Spinal cord (tissue), 10 donors: ENCODE data around the gene MTERF2. TPM values are rescaled to one million over a fixed set of nuclear protein-coding genes. Genes with fewer than 3 reads are reported as not detected.

Experiments
- DNase-seq, 6 donors: peaks; one replicate each; pipeline versions ENCODE4 v3.0.0 to v3.0.0-alpha.2; 2013 to 2015; ENCODE audit warnings: low spot score in 6 of 6, low read depth in 4 of 6
- H3K27ac ChIP-seq: one replicate; pipeline ENCODE4 v1.5.1; 2013; ENCODE audit warnings: low read depth, low read length, control low read depth
- H3K27me3 ChIP-seq: one replicate; pipeline ENCODE4 v1.6.1; 2013; ENCODE audit warnings: low read length; ENCODE audit not compliant: control insufficient read depth, insufficient read depth
- H3K36me3 ChIP-seq: one replicate; pipeline ENCODE4 v1.6.1; 2013; ENCODE audit warnings: low read length; ENCODE audit not compliant: control insufficient read depth, insufficient read depth
- H3K4me1 ChIP-seq: one replicate; pipeline ENCODE4 v1.6.1; 2013; ENCODE audit warnings: low read length; ENCODE audit not compliant: control insufficient read depth, insufficient read depth
- H3K4me3 ChIP-seq: one replicate; pipeline ENCODE4 v1.5.1; 2013; ENCODE audit warnings: low read depth, low read length, control low read depth
- H3K9me3 ChIP-seq: one replicate; pipeline ENCODE4 v1.6.1; 2013; ENCODE audit warnings: low read length; ENCODE audit not compliant: control insufficient read depth, insufficient read depth
- WGBS: methylation state at CpG from one replicate; pipeline ENCODE4 v1.1.5; 2013; ENCODE audit warnings: missing lambda C conversion rate; ENCODE audit not compliant: insufficient coverage; 5-methylcytosine and 5-hydroxymethylcytosine counted together
- long read RNA-seq, 4 donors: transcript quantifications; one replicate each; lab custom pipeline, GENCODE V29; 2026
- polyA plus RNA-seq, 2 donors: library from polyadenylated mRNA; unstranded; fragments of 120-200 nt; gene quantifications; one replicate each; pipeline ENCODE4 v1.2.1, GENCODE V29; 2013; ENCODE audit not compliant: insufficient read length in 2 of 2
- total RNA-seq, 2 donors: library from RNA; depleted of rRNA in 1 of 2; stranded (reverse); fragments of 120-200 nt in 1 of 2; fragments of >200 nt in 1 of 2; gene quantifications; one replicate each; pipeline versions ENCODE4 v1.2.3 to v1.2.4, GENCODE V29; 2013 to 2014
- donor health status: healthy.

Gene MTERF2, protein sequence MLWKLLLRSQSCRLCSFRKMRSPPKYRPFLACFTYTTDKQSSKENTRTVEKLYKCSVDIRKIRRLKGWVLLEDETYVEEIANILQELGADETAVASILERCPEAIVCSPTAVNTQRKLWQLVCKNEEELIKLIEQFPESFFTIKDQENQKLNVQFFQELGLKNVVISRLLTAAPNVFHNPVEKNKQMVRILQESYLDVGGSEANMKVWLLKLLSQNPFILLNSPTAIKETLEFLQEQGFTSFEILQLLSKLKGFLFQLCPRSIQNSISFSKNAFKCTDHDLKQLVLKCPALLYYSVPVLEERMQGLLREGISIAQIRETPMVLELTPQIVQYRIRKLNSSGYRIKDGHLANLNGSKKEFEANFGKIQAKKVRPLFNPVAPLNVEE
- total RNA-seq (10 to 100 TPM; 27.4 to 32.5 TPM), polyA plus RNA-seq (10 to 100 TPM; 38.2 to 41.1 TPM)
- long read RNA-seq, donor 1, transcript MTERF2-207 (2 exons, 3,235 nt): major isoform, 17 of 36 reads
- long read RNA-seq, donor 1, transcript MTERF2-201 (3 exons, 1,790 nt): minor isoform, 7 of 36 reads
- long read RNA-seq, donor 1, transcript MTERF2-202 (3 exons, 1,763 nt): minor isoform, 6 of 36 reads
- long read RNA-seq, donor 1, partial matches to known transcripts: 6 of 36 reads
- long read RNA-seq, donor 1, other reads (novel, unspliced or antisense): 0 of 36 reads
- long read RNA-seq, donor 2, partial matches to known transcripts: 0 of 6 reads
- long read RNA-seq, donor 2, other reads (novel, unspliced or antisense): 0 of 6 reads
- long read RNA-seq, donor 3, partial matches to known transcripts: 0 of 8 reads
- long read RNA-seq, donor 3, other reads (novel, unspliced or antisense): 0 of 8 reads
- long read RNA-seq, donor 4, transcript MTERF2-201 (3 exons, 1,790 nt): minor isoform, 5 of 21 reads
- long read RNA-seq, donor 4, transcript MTERF2-207 (2 exons, 3,235 nt): major isoform, 12 of 21 reads
- long read RNA-seq, donor 4, partial matches to known transcripts: 0 of 21 reads
- long read RNA-seq, donor 4, other reads (novel, unspliced or antisense): 0 of 21 reads

DNA sequence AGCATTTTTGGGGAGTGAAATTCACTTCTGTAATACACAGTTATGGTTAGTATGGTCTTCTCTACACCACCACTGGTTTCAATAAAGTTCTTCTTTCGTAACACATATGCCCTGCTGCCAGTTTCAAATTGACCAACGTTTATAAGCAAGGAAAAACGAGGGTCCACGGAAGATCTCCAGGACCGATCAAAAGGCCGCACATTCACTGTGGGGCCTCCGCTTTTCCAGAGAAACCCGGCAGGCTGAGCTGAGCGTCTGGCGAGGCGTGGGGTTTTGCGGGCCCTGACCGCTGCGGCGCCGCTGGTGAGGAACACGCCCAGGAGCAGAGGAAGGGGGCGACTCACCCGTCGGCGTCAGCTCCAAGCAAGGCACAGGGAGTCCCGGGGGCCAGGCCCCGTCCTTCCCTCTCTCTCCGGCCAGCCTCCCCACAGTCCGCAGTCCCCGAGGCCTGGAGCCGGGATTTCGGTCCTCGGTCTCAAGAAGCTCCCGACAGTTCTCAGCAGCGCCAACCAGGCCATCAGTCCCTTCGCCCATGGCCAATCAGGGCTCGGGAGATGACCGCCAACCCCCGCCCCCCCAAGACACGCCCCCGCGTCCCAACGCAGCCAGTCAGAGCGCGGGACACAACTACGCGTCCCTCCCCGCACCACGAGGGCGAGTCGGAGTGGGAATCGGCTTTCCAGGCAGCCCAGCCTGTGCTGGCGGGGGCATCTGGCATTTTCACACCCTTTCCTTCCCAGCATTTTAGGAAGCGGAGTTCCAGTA lies at the start of gene MTERF2:
TSS of gene MTERF2 (minus strand) at position 522 of the 765 bp plus-strand sequence. CDS start 8,432 bp downstream, outside the sequence.
- 0% methylated on average over 48 of the region's 50 CpGs for WGBS
- Histone ChIP-seq H3K27me3 (no peaks in the 10 kb centered on the region), H3K9me3 (no peaks in the 10 kb centered on the region), H3K36me3 (peaks cover 13% of the 10 kb centered on the region), H3K27ac (peak within 1 kb of the TSS; percentile 93), H3K4me3 (peak within 1 kb of the TSS; percentile 95), H3K4me1 (peaks cover 6% of the 10 kb centered on the region)
- peak; percentile 84 to 98 (median 92) for DNase-seq

DNA sequence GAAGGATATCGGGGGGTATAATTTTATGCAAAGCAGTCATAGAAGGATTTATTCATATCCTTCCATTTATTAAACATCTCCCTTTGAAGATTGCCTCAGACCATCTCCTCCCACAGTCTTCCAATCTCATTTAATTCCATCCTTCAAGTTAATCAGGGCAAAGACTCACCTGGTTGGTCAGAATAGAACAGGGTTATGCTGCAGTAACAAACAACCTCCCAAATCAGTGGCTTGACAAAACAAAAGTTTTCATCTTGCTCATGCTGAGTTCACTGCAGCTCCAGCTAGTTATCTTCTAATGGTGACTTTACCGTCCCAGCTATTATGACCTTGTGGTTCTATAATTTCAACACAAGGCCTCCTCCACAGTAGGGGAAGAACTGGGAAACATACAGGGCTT lies 48.8 kb upstream of the MTERF2 start:
- DNase-seq: no peak
- no peaks in the 10 kb centered on the region for H3K4me1 ChIP-seq
- no peaks in the 10 kb centered on the region for H3K27me3 ChIP-seq
- no peaks in the 10 kb centered on the region for H3K36me3 ChIP-seq
- H3K4me3 ChIP-seq: no peak overlapping the region
- no peaks in the 10 kb centered on the region for H3K9me3 ChIP-seq
- WGBS: no CpG with 5 or more reads among the region's 2 CpGs
- no peak overlapping the region for H3K27ac ChIP-seq

DNA sequence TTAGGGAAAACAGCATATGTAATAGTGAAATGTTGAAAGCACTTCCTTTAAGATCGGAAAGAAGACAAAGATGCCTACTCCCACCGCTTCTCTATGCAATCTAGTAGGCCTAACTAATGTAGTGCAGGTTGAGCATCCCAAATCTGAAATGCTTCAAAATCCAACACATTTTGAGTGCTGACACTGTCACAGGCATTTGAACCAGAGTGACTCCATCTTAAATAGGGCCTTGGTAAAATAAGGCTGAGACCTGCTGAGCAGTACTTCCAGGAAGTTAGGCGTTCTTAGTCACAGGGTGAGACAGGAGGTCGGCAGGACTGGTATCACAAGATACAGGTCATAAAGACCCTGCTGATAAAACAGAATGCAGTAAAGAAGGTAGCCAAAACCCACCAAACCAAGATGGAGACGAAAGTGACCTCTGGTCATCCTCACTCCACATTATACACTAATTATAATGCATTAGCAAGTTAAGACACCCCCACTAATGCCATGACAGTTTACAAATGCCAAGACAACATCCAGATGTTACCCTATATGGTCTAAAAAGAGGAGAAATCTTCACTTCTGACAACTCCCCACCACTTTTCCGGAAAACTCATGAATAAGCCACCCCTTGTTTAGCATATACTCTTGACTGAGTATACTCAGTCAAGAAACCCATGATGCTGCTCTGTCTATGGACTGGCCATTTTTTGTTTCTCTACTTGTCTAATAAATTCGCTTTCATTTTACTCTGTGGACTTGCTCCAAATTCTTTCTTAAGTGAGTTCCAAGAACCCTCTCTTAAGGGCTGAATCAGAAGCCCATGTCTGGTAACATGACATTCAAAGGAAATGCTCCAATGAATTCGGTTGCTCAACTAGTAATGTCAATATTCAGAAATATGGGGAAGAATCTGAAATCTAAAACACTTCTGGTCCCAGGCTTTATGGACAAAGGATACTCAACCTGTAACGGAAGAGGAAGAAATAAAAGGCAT lies 47.1 kb upstream of the MTERF2 start:
- H3K36me3 ChIP-seq: no peaks in the 10 kb centered on the region

DNA sequence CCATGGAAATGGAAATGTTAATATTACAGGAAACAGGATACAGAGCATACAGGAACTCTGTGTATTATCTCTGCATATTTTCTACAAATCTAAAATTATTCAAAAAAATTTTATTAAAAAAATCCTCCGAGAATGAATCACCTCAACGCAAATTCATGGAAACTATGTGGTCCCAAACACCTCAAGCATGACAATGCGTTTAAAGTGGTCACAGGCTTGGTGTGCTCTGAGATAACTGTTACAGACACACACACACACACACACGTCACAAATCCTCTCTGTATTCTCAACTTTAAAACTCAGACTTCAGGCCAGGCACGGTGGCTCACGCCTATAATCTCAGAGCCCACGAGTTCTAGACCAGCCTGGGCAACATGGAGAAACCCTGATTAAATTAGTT lies 45.3 kb upstream of the MTERF2 start:
- Histone ChIP-seq H3K27ac (no peak overlapping the region), H3K36me3 (no peaks in the 10 kb centered on the region), H3K27me3 (no peaks in the 10 kb centered on the region), H3K4me3 (no peak overlapping the region), H3K4me1 (no peaks in the 10 kb centered on the region), H3K9me3 (no peaks in the 10 kb centered on the region)
- no peak for DNase-seq
- 88% methylated on average over 7 of the region's 7 CpGs for WGBS

More for the DNA sequence above, 47.1 kb upstream of the MTERF2 start:
- WGBS: 85% methylated on average over 5 of the region's 9 CpGs
- Histone ChIP-seq H3K4me3 (no peak overlapping the region), H3K9me3 (no peaks in the 10 kb centered on the region), H3K4me1 (no peaks in the 10 kb centered on the region), H3K27ac (no peak overlapping the region), H3K27me3 (no peaks in the 10 kb centered on the region)
- no peak for DNase-seq

DNA sequence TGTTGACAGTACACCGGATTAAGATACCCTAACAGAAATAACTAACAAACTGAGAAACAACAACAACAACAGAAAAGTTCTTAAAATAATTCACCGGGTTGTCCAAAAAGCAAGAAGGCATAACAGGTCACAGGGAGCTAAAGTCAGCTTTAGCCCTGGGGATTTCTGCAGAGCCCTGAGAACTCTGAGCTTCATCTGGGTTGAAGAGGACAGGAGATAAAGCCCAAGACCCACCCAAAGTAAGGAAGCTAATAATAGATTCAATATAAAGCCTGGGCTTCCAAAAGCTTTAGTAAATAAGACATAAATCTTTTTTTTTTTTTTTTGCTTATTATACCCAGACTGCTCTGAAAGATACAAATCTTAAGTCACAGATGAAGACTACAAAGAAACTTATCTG lies 44.1 kb upstream of the MTERF2 start:
- Histone ChIP-seq H3K27me3 (no peaks in the 10 kb centered on the region), H3K27ac (no peak overlapping the region), H3K9me3 (no peaks in the 10 kb centered on the region), H3K36me3 (no peaks in the 10 kb centered on the region), H3K4me1 (no peaks in the 10 kb centered on the region), H3K4me3 (no peak overlapping the region)
- no peak for DNase-seq
- 86% methylated on average over 1 of the region's 2 CpGs for WGBS

DNA sequence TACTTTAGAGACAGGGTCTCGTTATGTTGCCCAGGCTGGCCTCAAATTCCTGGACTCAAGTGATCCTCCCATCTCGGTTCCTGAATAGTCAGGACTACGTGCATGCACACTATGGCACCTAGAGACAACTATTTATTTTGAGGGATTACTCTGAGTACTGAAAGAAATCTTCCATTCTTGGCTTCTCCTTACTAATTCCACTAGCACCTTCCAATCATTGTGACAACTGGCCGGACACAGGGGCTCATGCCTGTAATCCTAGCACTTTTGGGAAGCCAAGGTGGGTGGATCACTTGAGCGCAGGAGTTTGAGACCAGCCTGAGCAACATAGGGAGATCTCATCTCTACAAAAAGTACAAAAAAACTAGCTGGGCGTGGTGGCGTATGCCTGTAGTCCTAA lies 42.1 kb upstream of the MTERF2 start:
- H3K4me1 ChIP-seq: no peaks in the 10 kb centered on the region
- H3K36me3 ChIP-seq: no peaks in the 10 kb centered on the region
- no peak overlapping the region for H3K27ac ChIP-seq
- DNase-seq: no peak
- H3K27me3 ChIP-seq: no peaks in the 10 kb centered on the region
- no peaks in the 10 kb centered on the region for H3K9me3 ChIP-seq
- H3K4me3 ChIP-seq: no peak overlapping the region
- WGBS: 85% methylated on average over 4 of the region's 7 CpGs

DNA sequence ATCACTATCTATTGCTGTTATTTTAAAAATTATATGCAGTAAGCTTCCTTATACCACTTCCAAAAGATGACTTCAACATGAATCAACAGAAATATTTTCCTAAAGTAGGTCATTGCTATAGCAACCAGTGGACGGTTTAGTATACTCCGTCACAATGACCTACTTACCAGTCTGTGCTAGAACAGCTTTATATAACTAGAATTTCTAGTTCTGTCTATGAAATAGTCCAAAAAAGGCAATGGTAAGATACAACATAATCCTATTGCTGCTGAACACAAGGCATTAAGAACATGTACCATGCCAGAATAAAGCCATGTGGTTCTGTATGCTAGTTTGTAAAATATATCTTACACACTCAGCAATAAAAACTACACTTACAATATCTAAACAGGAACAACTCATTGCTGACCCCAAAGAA lies 40.7 kb upstream of the MTERF2 start:
- Histone ChIP-seq H3K4me3 (no peak overlapping the region), H3K27ac (peak overlapping the region; percentile 83), H3K36me3 (no peaks in the 10 kb centered on the region), H3K9me3 (no peaks in the 10 kb centered on the region), H3K27me3 (no peaks in the 10 kb centered on the region), H3K4me1 (no peaks in the 10 kb centered on the region)
- DNase-seq: peak; percentile 26 to 90 (median 50)
- WGBS: no CpG with 5 or more reads among the region's 2 CpGs

DNA sequence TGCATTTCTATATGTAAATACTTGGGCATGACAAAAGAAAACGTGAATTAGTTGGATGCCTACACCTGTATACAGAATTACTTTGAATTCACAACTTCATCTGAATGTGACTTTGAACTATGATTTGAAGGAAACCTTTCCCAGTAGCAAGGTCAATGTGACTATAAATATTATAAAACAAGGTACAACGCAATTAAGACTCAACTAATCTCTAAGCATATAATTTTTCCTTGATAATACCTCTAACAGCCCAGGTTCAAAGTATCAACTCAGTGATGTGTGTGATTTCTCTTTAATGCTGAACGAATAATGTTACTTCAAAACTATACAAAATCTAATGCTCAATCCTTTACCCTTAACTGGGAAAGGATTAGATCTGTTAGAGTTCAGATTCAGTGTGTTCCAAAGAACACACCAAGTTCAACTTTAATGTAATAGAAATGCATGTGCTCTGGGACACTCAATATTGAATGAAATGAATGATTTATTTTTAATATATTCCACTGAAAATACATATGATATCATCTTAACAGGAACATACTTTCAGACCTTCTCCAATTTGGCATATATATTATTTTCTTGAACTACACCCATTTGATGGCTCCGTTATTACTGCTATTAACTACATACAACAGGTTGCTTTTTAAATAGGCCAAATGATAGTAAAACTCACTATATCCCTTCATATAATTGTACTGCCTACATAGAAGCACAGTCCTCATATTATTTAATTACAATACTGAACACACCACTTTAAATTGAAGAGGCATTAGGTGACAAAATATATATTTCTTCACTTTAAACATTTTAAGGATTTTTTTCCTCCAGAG lies 40.1 kb upstream of the MTERF2 start:
- Histone ChIP-seq H3K4me1 (no peaks in the 10 kb centered on the region), H3K4me3 (no peak overlapping the region), H3K27me3 (no peaks in the 10 kb centered on the region), H3K27ac (peak overlapping the region; percentile 83), H3K36me3 (no peaks in the 10 kb centered on the region), H3K9me3 (no peaks in the 10 kb centered on the region)
- peak in 1 of 6 donors; percentile 16 for DNase-seq
- WGBS: no CpG with 5 or more reads among the region's 4 CpGs
